B cell (primary cell): ENCODE results near the gene AQP10.

Experiments used
- CTCF ChIP-seq: fragments of 200-600 bp; IDR thresholded peaks from one replicate; pipeline ENCODE4 v1.8.0; 2022; ENCODE audit warnings: antibody characterized with exemption, mild to moderate bottlenecking
- EZH2 ChIP-seq: IDR thresholded peaks from 2 replicates; pipeline ENCODE4 v1.6.1; 2012; ENCODE audit warnings: borderline replicate concordance, low read depth, mild to moderate bottlenecking, moderate library complexity, low read length; ENCODE audit not compliant: insufficient read depth, poor library complexity, severe bottlenecking

GRCh38 chr1:154349121-154349520 lies 28.2 kb downstream of the AQP10 start:
- no peak for TF ChIP-seq CTCF
- TF ChIP-seq EZH2 = no peak
